NCI-H146 treated with DMSO at 0.1 percent for 48 hours (cell line): ENCODE results near the gene IGSF9.

ENCODE experiments used
- DNase-seq: peaks from one replicate; lab custom pipeline; 2025; ENCODE audit not compliant: unreplicated experiment; lab: John Stamatoyannopoulos, UW

Gene IGSF9

GRCh38 chr1:159946242-159947187, 1.1 kb upstream of the IGSF9 start:
- no peak for DNase-seq

- no peak for DNase-seq
These were observed 574 bp downstream of the IGSF9 start for GRCh38 chr1:159944623-159945455.

- DNase-seq = no peak
These were observed 1.3 kb downstream of the IGSF9 start for GRCh38 chr1:159943908-159944622.

- DNase-seq = no peak
These were observed 2.2 kb downstream of the IGSF9 start for GRCh38 chr1:159943278-159943640.

- no peak for DNase-seq
These were observed 2.7 kb downstream of the IGSF9 start for GRCh38 chr1:159942632-159943277.

GRCh38 chr1:159941591-159942560, 3.5 kb downstream of the IGSF9 start:
- DNase-seq = no peak

GRCh38 chr1:159941141-159941540, 4.3 kb downstream of the IGSF9 start:
- no peak for DNase-seq

- DNase-seq = no peak
These were observed 5.3 kb downstream of the IGSF9 start for GRCh38 chr1:159940006-159940620.

GRCh38 chr1:159939678-159940002, 5.8 kb downstream of the IGSF9 start:
- no peak for DNase-seq

- DNase-seq = no peak
These were observed 6.3 kb downstream of the IGSF9 start for GRCh38 chr1:159938905-159939677.

GRCh38 chr1:159938211-159938852, 7.1 kb downstream of the IGSF9 start:
- DNase-seq = no peak

- no peak for DNase-seq
These were observed 8.2 kb downstream of the IGSF9 start for GRCh38 chr1:159937054-159937750.

GRCh38 chr1:159936273-159936904, 9.0 kb downstream of the IGSF9 start:
- peak; percentile 25 for DNase-seq

- DNase-seq = no peak
These were observed 9.6 kb downstream of the IGSF9 start for GRCh38 chr1:159935719-159936272.

- no peak for DNase-seq
These were observed 10.1 kb downstream of the IGSF9 start for GRCh38 chr1:159935305-159935704.

- no peak for DNase-seq
These were observed 11.0 kb downstream of the IGSF9 start for GRCh38 chr1:159934136-159935039.
